T-cell (primary cell): ENCODE results near the gene PREX1. TPM values are rescaled to one million over a fixed set of nuclear protein-coding genes. Genes with fewer than 3 reads are reported as not detected.
A peak's percentile ranks its signal among the peaks of the same experiment; 100 is the strongest.

ENCODE experiments used
- ATAC-seq, 4 experiments: fragments of 200-7000 bp in 3 of 4; fragments of 150-1000 bp in 1 of 4; cut with Tn5 transposase; replicated peaks in 1 of 4; 1 replicate in 3 of 4; 2 replicates in 1 of 4; pipeline ENCODE4 v1.10.0; 2021; ENCODE audit warnings: moderate library complexity in 3 of 4, mild to moderate bottlenecking in 2 of 4, moderate number of reproducible peaks in 1 of 4
- CTCF ChIA-PET, 2 donors: fragments of 300-600 bp; sonication (Branson Sonifier 250); formaldehyde crosslinking; loops; one replicate each; lab custom pipeline; 2022; ENCODE audit warnings: antibody characterized with exemption in 2 of 2; lab: Charles Lee
- POLR2A ChIA-PET, 2 donors: fragments of 300-600 bp; sonication (Branson Sonifier 250); formaldehyde crosslinking; loops; one replicate each; lab custom pipeline; 2022; ENCODE audit warnings: antibody characterized with exemption in 2 of 2; lab: Charles Lee
- DNase-seq, 35 experiments: peaks; one replicate each; pipeline versions ENCODE4 v3.0.0 to v3.0.0-alpha.2; 2013 to 2023
- H3K27ac ChIP-seq: one replicate; pipeline ENCODE4 v1.5.1; 2013; ENCODE audit warnings: low read length
- H3K27me3 ChIP-seq, 2 experiments: replicated peaks in 1 of 2; 1 replicate in 1 of 2; 2 replicates in 1 of 2; pipeline versions ENCODE4 v1.6.1 to v1.7.0; 2013; ENCODE audit warnings: low read length in 1 of 2, mixed read lengths in 1 of 2; ENCODE audit not compliant: control insufficient read depth in 2 of 2, insufficient read depth in 2 of 2; ENCODE audit errors: extremely low read depth in 1 of 2
- H3K36me3 ChIP-seq, 2 donors: 1 replicate in 1 of 2; 2 replicates in 1 of 2; pipeline versions ENCODE4 v1.6.1 to v1.7.0; 2013; ENCODE audit warnings: low read length in 1 of 2; ENCODE audit not compliant: control insufficient read depth in 2 of 2, insufficient read depth in 1 of 2; ENCODE audit errors: extremely low read depth in 1 of 2
- H3K4me1 ChIP-seq, 2 experiments: 1 replicate in 1 of 2; 2 replicates in 1 of 2; pipeline versions ENCODE4 v1.6.1 to v1.7.0; 2013; ENCODE audit warnings: low read length in 2 of 2, mixed read lengths in 1 of 2; ENCODE audit not compliant: insufficient read depth in 2 of 2, control insufficient read depth in 1 of 2; ENCODE audit errors: extremely low read depth in 1 of 2
- H3K4me3 ChIP-seq, 2 donors: 1 replicate in 1 of 2; 2 replicates in 1 of 2; pipeline versions ENCODE4 v1.5.1 to v1.7.0; 2013; ENCODE audit warnings: mild to moderate bottlenecking in 2 of 2, low read length in 1 of 2, moderate library complexity in 1 of 2; ENCODE audit not compliant: control insufficient read depth in 1 of 2; ENCODE audit errors: extremely low read depth in 1 of 2
- H3K9me3 ChIP-seq: 2 replicates; pipeline ENCODE4 v1.7.0; 2013
- H3K27ac Mint-ChIP-seq, 2 donors: one replicate each; pipeline ENCODE4 v1.8.0; 2020 to 2021; ENCODE audit warnings: mild to moderate bottlenecking in 2 of 2, mixed read lengths in 2 of 2
- H3K27me3 Mint-ChIP-seq, 2 donors: one replicate each; pipeline ENCODE4 v1.8.0; 2021 to 2022; ENCODE audit warnings: mixed read lengths in 2 of 2
- H3K36me3 Mint-ChIP-seq: one replicate; pipeline ENCODE4 v1.8.0; 2021; ENCODE audit warnings: mixed read lengths
- H3K4me1 Mint-ChIP-seq, 3 donors: one replicate each; pipeline ENCODE4 v1.8.0; 2020 to 2022; ENCODE audit warnings: mixed read lengths in 3 of 3, mild to moderate bottlenecking in 1 of 3
- H3K4me3 Mint-ChIP-seq, 3 donors: one replicate each; pipeline ENCODE4 v1.8.0; 2020 to 2022; ENCODE audit warnings: mild to moderate bottlenecking in 3 of 3, mixed read lengths in 3 of 3, moderate library complexity in 3 of 3
- H3K9me3 Mint-ChIP-seq, 3 donors: one replicate each; pipeline ENCODE4 v1.8.0; 2020 to 2022; ENCODE audit warnings: mixed read lengths in 3 of 3
- WGBS: methylation state at CpG from one replicate; pipeline ENCODE4 v1.1.5; 2013; ENCODE audit warnings: missing lambda C conversion rate; ENCODE audit not compliant: insufficient coverage; 5-methylcytosine and 5-hydroxymethylcytosine counted together
- total RNA-seq, 35 experiments: library from RNA in 6 of 35; stranded (reverse) in 6 of 35; fragments of 120-200 nt in 1 of 35; gene quantifications; one replicate each; pipeline versions ENCODE4 v1.2.1 to v1.2.4 and lab custom pipeline; 2013 to 2026

PREX1 gene
- total RNA-seq, 5 donors from 2014 or later (not counting 1 experiment from before 2014, with no cell fraction given): 99.2 to 181 (median 137) TPM

DNA sequence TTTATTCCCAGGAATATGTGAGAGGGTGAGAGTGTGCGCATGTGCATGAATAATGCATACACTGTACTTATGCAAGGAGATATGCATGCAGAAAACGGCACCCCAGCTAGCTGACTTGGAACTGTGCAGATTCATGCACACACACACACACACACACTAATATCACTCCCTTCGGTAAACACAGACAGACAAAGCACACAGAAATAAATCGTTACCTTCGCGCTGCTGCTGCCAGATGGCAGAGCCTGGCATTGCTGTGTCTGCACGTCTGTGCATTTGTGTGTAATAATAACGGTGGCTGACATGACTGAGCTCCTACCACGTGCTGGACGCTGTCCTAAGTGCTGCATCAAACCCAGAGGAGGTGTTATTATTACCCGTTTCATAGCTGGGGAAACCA is 36.8 kb downstream of the PREX1 start:
- Histone ChIP-seq H3K27ac (no peak overlapping the region), H3K27me3 (no peaks in the 10 kb centered on the region), H3K4me1 (peaks cover 0 to 74% of the 10 kb centered on the region in 2 experiments), H3K36me3 (no peaks in the 10 kb centered on the region), H3K9me3 (no peaks in the 10 kb centered on the region), H3K4me3 (no peak overlapping the region)
- DNase-seq: peak in 5 of 35 experiments; percentile 15 to 35 (median 26)
- H3K4me3 Mint-ChIP-seq: peak overlapping the region in 1 of 3 donors; percentile 29
- ChIA-PET POLR2A (no interaction called here), CTCF (interaction anchor here in 1 of 2 donors (0.7 to 1.1 kb wide), 2 partner anchors 114 to 133 kb away, joined by 3 to 4 read pairs; no protein-coding TSS in a partner anchor)
- no peaks in the 10 kb centered on the region for H3K27me3 Mint-ChIP-seq
- WGBS: 48% methylated on average over 5 of the region's 11 CpGs
- peaks cover 18 to 84% (median 78%) of the 10 kb centered on the region in 3 donors for H3K4me1 Mint-ChIP-seq
- ATAC-seq: peak in 2 of 4 experiments; percentile 30 to 34
- peak overlapping the region; percentile 69 to 75 for H3K27ac Mint-ChIP-seq
- peaks cover 9% of the 10 kb centered on the region for H3K36me3 Mint-ChIP-seq
- no peaks in the 10 kb centered on the region for H3K9me3 Mint-ChIP-seq

- peak overlapping the region; percentile 75 for H3K27ac Mint-ChIP-seq
Observed at GRCh38 chr20:48790473-48791003, 37.3 kb downstream of the PREX1 start.

GRCh38 chr20:48789781-48790472 is 37.9 kb downstream of the PREX1 start:
- peaks cover 0 to 5% of the 10 kb centered on the region in 2 donors for H3K36me3 ChIP-seq
- H3K9me3 ChIP-seq: no peaks in the 10 kb centered on the region
- Mint-ChIP-seq H3K27ac (peak overlapping the region; percentile 75), H3K4me3 (peak overlapping the region in 1 of 3 donors; percentile 15), H3K27me3 (no peaks in the 10 kb centered on the region), H3K9me3 (no peaks in the 10 kb centered on the region), H3K4me1 (peaks cover 10 to 73% (median 67%) of the 10 kb centered on the region in 3 donors), H3K36me3 (peaks cover 9% of the 10 kb centered on the region)
- ChIA-PET POLR2A (interaction anchor here (0.5 kb wide), 2 partner anchors 10 to 76 kb away, joined by 4 read pairs; no protein-coding TSS in a partner anchor), CTCF (interaction anchor here in 1 of 2 donors (0.6 kb wide), 1 partner anchor 28 kb away, joined by 6 read pairs; no protein-coding TSS in a partner anchor)
- no peak overlapping the region for H3K4me3 ChIP-seq
- no peak for DNase-seq
- no peak for ATAC-seq
- H3K4me1 ChIP-seq: peaks cover 0 to 74% of the 10 kb centered on the region in 2 experiments
- WGBS: 74% methylated on average over 5 of the region's 9 CpGs
- no peak overlapping the region for H3K27ac ChIP-seq
- H3K27me3 ChIP-seq: no peaks in the 10 kb centered on the region

More at GRCh38 chr20:48790473-48791003, 37.3 kb downstream of the PREX1 start:
- DNase-seq (no peak), ATAC-seq (no peak)
- peaks cover 0 to 3% of the 10 kb centered on the region in 2 donors for H3K36me3 ChIP-seq
- Mint-ChIP-seq H3K27me3 (no peaks in the 10 kb centered on the region), H3K9me3 (no peaks in the 10 kb centered on the region), H3K4me3 (peak overlapping the region in 1 of 3 donors; percentile 15), H3K36me3 (peaks cover 9% of the 10 kb centered on the region), H3K4me1 (peaks cover 16 to 79% (median 73%) of the 10 kb centered on the region in 3 donors)
- WGBS: 73% methylated on average over 3 of the region's 5 CpGs
- H3K27me3 ChIP-seq: no peaks in the 10 kb centered on the region
- no peak overlapping the region for H3K4me3 ChIP-seq
- ChIA-PET POLR2A (interaction anchor here (0.5 kb wide), 2 partner anchors 9 to 77 kb away, joined by 4 read pairs; no protein-coding TSS in a partner anchor), CTCF (interaction anchor here in 1 of 2 donors (0.6 to 1.1 kb wide), 2 partner anchors 28 to 114 kb away, joined by 4 to 6 read pairs; no protein-coding TSS in a partner anchor)
- H3K9me3 ChIP-seq: no peaks in the 10 kb centered on the region
- no peak overlapping the region for H3K27ac ChIP-seq
- peaks cover 0 to 74% of the 10 kb centered on the region in 2 experiments for H3K4me1 ChIP-seq

GRCh38 chr20:48789185-48789668 is 38.6 kb downstream of the PREX1 start:
- ChIA-PET POLR2A (no interaction called here), CTCF (no interaction called here)
- peaks cover 0 to 5% of the 10 kb centered on the region in 2 donors for H3K36me3 ChIP-seq
- Mint-ChIP-seq H3K9me3 (no peaks in the 10 kb centered on the region), H3K27ac (peak overlapping the region; percentile 75), H3K27me3 (no peaks in the 10 kb centered on the region), H3K4me3 (no peak overlapping the region), H3K36me3 (peaks cover 9% of the 10 kb centered on the region), H3K4me1 (peaks cover 5 to 69% (median 63%) of the 10 kb centered on the region in 3 donors)
- peaks cover 0 to 76% of the 10 kb centered on the region in 2 experiments for H3K4me1 ChIP-seq
- H3K9me3 ChIP-seq: no peaks in the 10 kb centered on the region
- DNase-seq (no peak), ATAC-seq (no peak)
- H3K27me3 ChIP-seq: no peaks in the 10 kb centered on the region
- WGBS: no CpG with 5 or more reads among the region's 6 CpGs
- H3K4me3 ChIP-seq: no peak overlapping the region
- peak overlapping the region; percentile 40 for H3K27ac ChIP-seq

DNA sequence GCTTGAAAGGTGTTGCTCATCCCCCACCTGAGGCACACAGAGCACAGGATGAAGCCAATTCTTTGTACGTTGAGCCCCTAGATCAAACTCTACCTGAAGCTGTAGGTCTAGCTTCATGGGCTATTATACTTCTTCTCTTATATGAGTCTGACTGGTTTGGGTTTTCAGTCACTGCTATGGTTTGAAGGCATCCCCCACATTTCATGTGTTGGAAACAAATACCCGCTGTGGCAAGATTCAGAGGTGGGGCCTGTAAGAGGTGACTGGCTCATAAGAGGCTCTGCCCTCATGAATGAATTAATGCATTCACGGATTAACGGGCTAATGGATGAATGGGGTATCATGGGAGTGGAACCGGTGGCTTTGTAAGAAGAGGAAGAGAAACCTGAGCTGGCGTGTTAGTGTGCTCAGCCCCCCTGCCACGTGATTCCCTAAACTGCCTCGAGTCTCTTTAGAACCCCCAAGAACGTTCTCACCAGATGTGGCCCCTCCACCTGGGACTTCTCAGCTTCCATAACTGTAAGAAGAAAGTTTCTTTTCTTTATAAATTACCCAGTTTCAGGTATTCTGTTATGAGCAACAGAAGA is 39.2 kb downstream of the PREX1 start:
- Histone ChIP-seq H3K27me3 (no peaks in the 10 kb centered on the region), H3K36me3 (peaks cover 0 to 5% of the 10 kb centered on the region in 2 donors), H3K9me3 (no peaks in the 10 kb centered on the region), H3K27ac (peak overlapping the region; percentile 40), H3K4me1 (peaks cover 0 to 76% of the 10 kb centered on the region in 2 experiments), H3K4me3 (no peak overlapping the region)
- Mint-ChIP-seq H3K9me3 (no peaks in the 10 kb centered on the region), H3K27ac (peak overlapping the region; percentile 75 to 79), H3K4me3 (no peak overlapping the region), H3K4me1 (peaks cover 0 to 63% (median 57%) of the 10 kb centered on the region in 3 donors), H3K36me3 (peaks cover 9% of the 10 kb centered on the region), H3K27me3 (no peaks in the 10 kb centered on the region)
- CTCF ChIA-PET: interaction anchor here (0.6 to 0.8 kb wide), 4 partner anchors 11 to 1129 kb away, joined by 3 read pairs; no protein-coding TSS in a partner anchor
- DNase-seq (peak in 1 of 35 experiments; percentile 14), ATAC-seq (no peak)
- WGBS: no CpG with 5 or more reads among the region's 9 CpGs
- POLR2A ChIA-PET: no interaction called here
